ENCODE results near the gene TMTC1.
"Not testable (repeated sequence)": the region's sequence is repeated elsewhere in the genome, so short reads cannot be mapped to it uniquely, and the experiment has no call there.

DNA sequence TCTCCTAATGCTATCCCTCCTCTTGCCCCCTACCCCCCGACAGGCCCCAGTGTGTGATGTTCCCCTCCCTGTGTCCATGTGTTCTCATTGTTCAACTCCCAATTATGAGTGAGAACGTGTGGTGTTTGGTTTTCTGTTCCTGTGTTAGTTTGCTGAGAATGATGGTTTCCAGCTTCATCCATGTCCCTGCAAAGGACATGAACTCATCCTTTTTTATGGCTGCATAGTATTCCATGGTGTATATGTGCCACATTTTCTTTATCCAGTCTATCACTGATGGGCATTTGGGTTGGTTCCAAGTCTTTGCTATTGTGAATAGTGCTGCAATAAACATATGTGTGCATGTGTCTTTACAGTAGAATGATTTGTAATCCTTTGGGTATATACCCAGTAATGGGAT lies 228.3 kb downstream of the TMTC1 start:
- not testable (repeated sequence) for TF ChIP-seq RNF219 (CRISPR knock-in tag; IDR thresholded peaks at IDR 0.05); ARNT (IDR thresholded peaks at IDR 0.05); KLF13 (tag; IDR thresholded peaks at IDR 0.05; ENCODE audit: borderline replicate concordance, low read depth); ZNF121 (CRISPR knock-in tag; conservative IDR thresholded peaks at IDR 0.05); MTA3 (IDR thresholded peaks at IDR 0.05; ENCODE audit: borderline replicate concordance); ZNF449 (CRISPR knock-in tag; IDR thresholded peaks at IDR 0.05); NCOR1 (IDR thresholded peaks at IDR 0.05); SMAD1 (IDR thresholded peaks at IDR 0.05; ENCODE audit: low read depth, low read length, partially characterized antibody); SP1 (CRISPR knock-in tag; IDR thresholded peaks at IDR 0.05); FOXK1 (CRISPR knock-in tag; IDR thresholded peaks at IDR 0.05; ENCODE audit: borderline replicate concordance)
- TF ChIP-seq, protein P1, sequence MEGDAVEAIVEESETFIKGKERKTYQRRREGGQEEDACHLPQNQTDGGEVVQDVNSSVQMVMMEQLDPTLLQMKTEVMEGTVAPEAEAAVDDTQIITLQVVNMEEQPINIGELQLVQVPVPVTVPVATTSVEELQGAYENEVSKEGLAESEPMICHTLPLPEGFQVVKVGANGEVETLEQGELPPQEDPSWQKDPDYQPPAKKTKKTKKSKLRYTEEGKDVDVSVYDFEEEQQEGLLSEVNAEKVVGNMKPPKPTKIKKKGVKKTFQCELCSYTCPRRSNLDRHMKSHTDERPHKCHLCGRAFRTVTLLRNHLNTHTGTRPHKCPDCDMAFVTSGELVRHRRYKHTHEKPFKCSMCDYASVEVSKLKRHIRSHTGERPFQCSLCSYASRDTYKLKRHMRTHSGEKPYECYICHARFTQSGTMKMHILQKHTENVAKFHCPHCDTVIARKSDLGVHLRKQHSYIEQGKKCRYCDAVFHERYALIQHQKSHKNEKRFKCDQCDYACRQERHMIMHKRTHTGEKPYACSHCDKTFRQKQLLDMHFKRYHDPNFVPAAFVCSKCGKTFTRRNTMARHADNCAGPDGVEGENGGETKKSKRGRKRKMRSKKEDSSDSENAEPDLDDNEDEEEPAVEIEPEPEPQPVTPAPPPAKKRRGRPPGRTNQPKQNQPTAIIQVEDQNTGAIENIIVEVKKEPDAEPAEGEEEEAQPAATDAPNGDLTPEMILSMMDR (IDR thresholded peaks at IDR 0.05 in 2 of 3, conservative IDR thresholded peaks at IDR 0.05 in 1 of 3; ENCODE audit: insufficient read depth in 2 of 3, low read depth in 1 of 3, low read length in 3 of 3), result not testable (repeated sequence)

Data from K562 (cell line).